GM21367 (cell line): ENCODE data around the gene CYTH3.
A peak's percentile ranks its signal among the peaks of the same experiment; 100 is the strongest.

Experiments used
- ATAC-seq: cut with Tn5 transposase; IDR thresholded peaks from one replicate; pipeline ENCODE4 v1.9.1; 2021; ENCODE audit not compliant: unreplicated experiment

The CYTH3 gene

GRCh38 chr7:6258440-6259182 is 13.8 kb downstream of the CYTH3 start:
- ATAC-seq, result no peak

GRCh38 chr7:6257675-6258074 is 14.7 kb downstream of the CYTH3 start:
- ATAC-seq, result no peak

- peak; percentile 69 for ATAC-seq
These were observed 15.5 kb downstream of the CYTH3 start for GRCh38 chr7:6256677-6257535.

GRCh38 chr7:6256109-6256483 is 16.3 kb downstream of the CYTH3 start:
- no peak for ATAC-seq

GRCh38 chr7:6254866-6255265 is 17.6 kb downstream of the CYTH3 start:
- no peak for ATAC-seq

GRCh38 chr7:6252748-6253147 is 19.7 kb downstream of the CYTH3 start:
- ATAC-seq, result no peak

GRCh38 chr7:6252341-6252746 is 20.1 kb downstream of the CYTH3 start:
- no peak for ATAC-seq

- no peak for ATAC-seq
These were observed 20.8 kb downstream of the CYTH3 start for GRCh38 chr7:6251653-6252052.

GRCh38 chr7:6250364-6250833 is 22.0 kb downstream of the CYTH3 start:
- ATAC-seq, result peak; percentile 54

- ATAC-seq, result no peak
These were observed 23.4 kb downstream of the CYTH3 start for GRCh38 chr7:6249043-6249442.

- no peak for ATAC-seq
These were observed 23.8 kb downstream of the CYTH3 start for GRCh38 chr7:6248581-6248980.

GRCh38 chr7:6246251-6246917 is 26.0 kb downstream of the CYTH3 start:
- ATAC-seq, result no peak

- no peak for ATAC-seq
These were observed 28.4 kb downstream of the CYTH3 start for GRCh38 chr7:6244021-6244420.

GRCh38 chr7:6243168-6243567 is 29.3 kb downstream of the CYTH3 start:
- no peak for ATAC-seq

GRCh38 chr7:6242561-6242960 is 29.9 kb downstream of the CYTH3 start:
- no peak for ATAC-seq

- ATAC-seq, result no peak
These were observed 30.8 kb downstream of the CYTH3 start for GRCh38 chr7:6241607-6241973.

- ATAC-seq, result no peak
These were observed 34.0 kb downstream of the CYTH3 start for GRCh38 chr7:6238309-6238925.

- no peak for ATAC-seq
These were observed 34.7 kb downstream of the CYTH3 start for GRCh38 chr7:6237730-6238129.

GRCh38 chr7:6237011-6237410 is 35.4 kb downstream of the CYTH3 start:
- ATAC-seq, result no peak

GRCh38 chr7:6235029-6235871 is 37.2 kb downstream of the CYTH3 start:
- ATAC-seq, result no peak
